ENCODE data around the gene CLCN1. TPM values are rescaled to one million over a fixed set of nuclear protein-coding genes. Genes with fewer than 3 reads are reported as not detected.
"Not testable (repeated sequence)": the region's sequence is repeated elsewhere in the genome, so short reads cannot be mapped to it uniquely, and the experiment has no call there.

The CLCN1 gene
- total RNA-seq, result not detected in 2 replicates

- DNase-seq (ENCODE audit: low read depth in 2 of 2), result no peak
Measured at GRCh38 chr7:143315776-143316175, at the start of gene CLCN1. CLCN1 (plus strand) TSS chr7:143316111; CDS start chr7:143316213, 102 bp downstream.

GRCh38 chr7:143269251-143269650, 46.7 kb upstream of the CLCN1 start:
- DNase-seq (ENCODE audit: low read depth in 2 of 2), result no peak

GRCh38 chr7:143271240-143271639, 44.7 kb upstream of the CLCN1 start:
- DNase-seq (ENCODE audit: low read depth in 2 of 2), result no peak

GRCh38 chr7:143272871-143273270, 43.0 kb upstream of the CLCN1 start:
- no peak for DNase-seq (ENCODE audit: low read depth in 2 of 2)

- peak; percentile 83 to 85 for DNase-seq (ENCODE audit: low read depth in 2 of 2)
Measured at GRCh38 chr7:143279186-143280098, 36.5 kb upstream of the CLCN1 start.

GRCh38 chr7:143280160-143280559, 35.8 kb upstream of the CLCN1 start:
- DNase-seq (ENCODE audit: low read depth in 2 of 2), result no peak

GRCh38 chr7:143280566-143280965, 35.3 kb upstream of the CLCN1 start:
- DNase-seq (ENCODE audit: low read depth in 2 of 2), result no peak

GRCh38 chr7:143281529-143281928, 34.4 kb upstream of the CLCN1 start:
- no peak for DNase-seq (ENCODE audit: low read depth in 2 of 2)

- no peak for DNase-seq (ENCODE audit: low read depth in 2 of 2)
Measured at GRCh38 chr7:143282124-143282523, 33.8 kb upstream of the CLCN1 start.

GRCh38 chr7:143283381-143283780, 32.5 kb upstream of the CLCN1 start:
- no peak for DNase-seq (ENCODE audit: low read depth in 2 of 2)

GRCh38 chr7:143284591-143285469, 31.1 kb upstream of the CLCN1 start, which contains the start of gene TMEM139:
TMEM139 (plus strand) TSS chr7:143284958; CDS start chr7:143285958, 1,000 bp downstream.
- no peak for DNase-seq (ENCODE audit: low read depth in 2 of 2)

GRCh38 chr7:143285470-143285778, 30.5 kb upstream of the CLCN1 start:
- DNase-seq (ENCODE audit: low read depth in 2 of 2), result no peak

- no peak for DNase-seq (ENCODE audit: low read depth in 2 of 2)
Measured at GRCh38 chr7:143285806-143286521, 29.9 kb upstream of the CLCN1 start.

- DNase-seq (ENCODE audit: low read depth in 2 of 2), result no peak
Measured at GRCh38 chr7:143286522-143286890, 29.4 kb upstream of the CLCN1 start.

- peak in 1 of 2 donors; percentile 7 for DNase-seq (ENCODE audit: low read depth in 2 of 2)
Measured at GRCh38 chr7:143287339-143287934, 28.5 kb upstream of the CLCN1 start.

- DNase-seq (ENCODE audit: low read depth in 2 of 2), result peak; percentile 98
Measured at GRCh38 chr7:143287935-143288826, 27.7 kb upstream of the CLCN1 start, which contains the start of gene CASP2. CASP2 (plus strand) TSS chr7:143288351; CDS start chr7:143288456, 105 bp downstream.

- DNase-seq (ENCODE audit: low read depth in 2 of 2), result no peak
Measured at GRCh38 chr7:143288836-143289235, 27.1 kb upstream of the CLCN1 start.

- peak in 1 of 2 donors; percentile 17 for DNase-seq (ENCODE audit: low read depth in 2 of 2)
Measured at GRCh38 chr7:143289421-143289820, 26.5 kb upstream of the CLCN1 start.

GRCh38 chr7:143289888-143290287, 26.0 kb upstream of the CLCN1 start:
- DNase-seq (ENCODE audit: low read depth in 2 of 2), result not testable (repeated sequence)

- DNase-seq (ENCODE audit: low read depth in 2 of 2), result peak in 1 of 2 donors; percentile 75
Measured at GRCh38 chr7:143290293-143290692, 25.6 kb upstream of the CLCN1 start.
